ENCODE measurements around the gene SEC61A2.

DNA sequence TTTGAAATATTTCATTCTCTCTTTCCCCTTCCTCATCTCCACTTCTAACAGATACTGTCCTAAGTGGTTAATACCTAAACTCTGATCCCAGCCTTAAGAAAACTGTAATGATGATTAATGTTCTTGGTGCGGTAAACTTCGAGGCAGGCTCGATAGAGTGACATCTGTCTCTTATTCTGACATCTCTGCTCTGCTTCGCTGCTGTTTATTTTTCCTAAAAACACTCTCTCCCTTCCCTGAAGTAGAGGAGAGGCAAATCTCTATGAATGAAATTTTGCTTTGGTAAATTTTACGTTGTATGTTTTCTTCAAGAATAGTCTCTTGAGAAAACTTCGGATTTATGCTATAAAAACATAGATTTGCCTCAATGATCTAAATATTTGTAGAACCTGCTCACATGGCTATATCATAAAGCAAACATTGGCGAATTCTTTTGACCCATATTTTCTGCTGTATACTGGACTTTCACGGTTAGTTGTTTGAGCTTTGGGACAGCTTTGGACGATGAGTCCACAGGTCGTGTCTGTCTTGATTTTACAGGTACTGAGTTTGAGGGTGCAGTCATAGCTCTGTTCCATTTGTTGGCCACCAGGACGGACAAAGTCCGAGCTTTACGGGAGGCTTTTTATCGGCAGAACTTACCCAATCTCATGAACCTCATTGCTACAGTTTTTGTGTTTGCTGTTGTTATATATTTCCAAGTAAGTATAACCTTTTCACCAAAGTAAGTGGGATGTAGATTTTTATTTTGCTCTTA is 27.1 kb downstream of the SEC61A2 start:
- TF ChIP-seq, protein P1, sequence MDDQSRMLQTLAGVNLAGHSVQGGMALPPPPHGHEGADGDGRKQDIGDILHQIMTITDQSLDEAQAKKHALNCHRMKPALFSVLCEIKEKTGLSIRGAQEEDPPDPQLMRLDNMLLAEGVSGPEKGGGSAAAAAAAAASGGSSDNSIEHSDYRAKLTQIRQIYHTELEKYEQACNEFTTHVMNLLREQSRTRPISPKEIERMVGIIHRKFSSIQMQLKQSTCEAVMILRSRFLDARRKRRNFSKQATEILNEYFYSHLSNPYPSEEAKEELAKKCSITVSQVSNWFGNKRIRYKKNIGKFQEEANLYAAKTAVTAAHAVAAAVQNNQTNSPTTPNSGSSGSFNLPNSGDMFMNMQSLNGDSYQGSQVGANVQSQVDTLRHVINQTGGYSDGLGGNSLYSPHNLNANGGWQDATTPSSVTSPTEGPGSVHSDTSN (IDR thresholded peaks at IDR 0.05; ENCODE audit: insufficient replicate concordance, low read depth, low read length): no peak
- TF ChIP-seq JUND (IDR thresholded peaks at IDR 0.05; ENCODE audit: low read depth, low read length) (no peak), MEF2A (IDR thresholded peaks at IDR 0.05; ENCODE audit: insufficient read depth, low read depth, low read length) (no peak)
